Eye (tissue), 1 donor: ENCODE results near the gene PCBP2.

ENCODE experiments used
- DNase-seq: peaks from one replicate; pipeline ENCODE4 v3.0.0-alpha.2; 2015

Gene PCBP2

GRCh38 chr12:53513712-53514410 is 62.0 kb downstream of the PCBP2 start:
- no peak for DNase-seq

- no peak for DNase-seq
Observed at GRCh38 chr12:53514628-53515290, 62.9 kb downstream of the PCBP2 start.

GRCh38 chr12:53515291-53515680 is 63.4 kb downstream of the PCBP2 start:
- no peak for DNase-seq

- no peak for DNase-seq
Observed at GRCh38 chr12:53516758-53517455, 65.0 kb downstream of the PCBP2 start.

- DNase-seq: no peak
Observed at GRCh38 chr12:53518381-53518780, 66.5 kb downstream of the PCBP2 start.

GRCh38 chr12:53523131-53523530 is 71.2 kb downstream of the PCBP2 start:
- no peak for DNase-seq

- DNase-seq: no peak
Observed at GRCh38 chr12:53524476-53524875, 72.6 kb downstream of the PCBP2 start.

GRCh38 chr12:53530061-53530460 is 78.2 kb downstream of the PCBP2 start:
- no peak for DNase-seq
